Fibroblast of skin of abdomen (primary cell): Measurements from ENCODE around the gene ANKRD61.
"Not testable (repeated sequence)": the region's sequence is repeated elsewhere in the genome, so short reads cannot be mapped to it uniquely, and the experiment has no call there.

Source experiments
- DNase-seq: peaks from one replicate; pipeline ENCODE4 v3.0.0-alpha.2; 2013

Gene ANKRD61

GRCh38 chr7:6032167-6032566 lies 991 bp downstream of the ANKRD61 start:
- DNase-seq = no peak

GRCh38 chr7:6032641-6033040 lies 1.5 kb downstream of the ANKRD61 start:
- DNase-seq = no peak

GRCh38 chr7:6035165-6035564 lies 4.0 kb downstream of the ANKRD61 start:
- no peak for DNase-seq

GRCh38 chr7:6035686-6036085 lies 4.5 kb downstream of the ANKRD61 start:
- DNase-seq = no peak

GRCh38 chr7:6049780-6050179 lies 18.6 kb downstream of the ANKRD61 start:
- no peak for DNase-seq

- not testable (repeated sequence) for DNase-seq
Observed at GRCh38 chr7:6051185-6051584, 20.0 kb downstream of the ANKRD61 start.

GRCh38 chr7:6056616-6057015 lies 25.4 kb downstream of the ANKRD61 start:
- no peak for DNase-seq

GRCh38 chr7:6057316-6058129 lies 26.3 kb downstream of the ANKRD61 start:
- no peak for DNase-seq

GRCh38 chr7:6059941-6060340 lies 28.8 kb downstream of the ANKRD61 start:
- not testable (repeated sequence) for DNase-seq

GRCh38 chr7:6071406-6071805 lies 40.2 kb downstream of the ANKRD61 start:
- no peak for DNase-seq

- no peak for DNase-seq
Observed at GRCh38 chr7:6074612-6075380, 43.6 kb downstream of the ANKRD61 start.

GRCh38 chr7:6078548-6078947 lies 47.4 kb downstream of the ANKRD61 start:
- DNase-seq = no peak

GRCh38 chr7:6083047-6083446 lies 51.9 kb downstream of the ANKRD61 start:
- DNase-seq = not testable (repeated sequence)
